OCI-M2 (cell line): ENCODE data around the gene ZDHHC14.

Experiments used
- DNase-seq: peaks from one replicate; lab custom pipeline; 2025; ENCODE audit not compliant: unreplicated experiment; lab: John Stamatoyannopoulos, UW

Gene ZDHHC14

DNA sequence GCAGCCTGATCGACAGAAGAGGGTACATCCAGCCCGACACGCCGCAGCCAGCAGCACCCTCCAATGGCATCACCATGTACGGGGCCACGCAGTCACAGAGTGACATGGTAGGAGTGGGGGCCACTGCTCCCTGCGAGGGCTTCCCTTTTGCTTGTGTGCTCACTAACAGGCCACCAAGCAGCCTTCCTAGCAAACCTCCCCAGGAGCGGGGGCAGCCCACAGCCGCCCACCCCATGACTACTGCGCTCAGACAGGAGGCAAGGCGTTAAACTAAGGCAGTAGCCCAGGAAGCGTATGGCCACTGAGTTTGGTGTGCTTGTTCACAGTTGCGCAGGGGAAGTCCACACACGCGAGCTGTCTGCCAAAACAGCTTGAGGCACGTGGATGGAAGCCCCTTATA lies 272.5 kb downstream of the ZDHHC14 start:
- DNase-seq: no peak

DNA sequence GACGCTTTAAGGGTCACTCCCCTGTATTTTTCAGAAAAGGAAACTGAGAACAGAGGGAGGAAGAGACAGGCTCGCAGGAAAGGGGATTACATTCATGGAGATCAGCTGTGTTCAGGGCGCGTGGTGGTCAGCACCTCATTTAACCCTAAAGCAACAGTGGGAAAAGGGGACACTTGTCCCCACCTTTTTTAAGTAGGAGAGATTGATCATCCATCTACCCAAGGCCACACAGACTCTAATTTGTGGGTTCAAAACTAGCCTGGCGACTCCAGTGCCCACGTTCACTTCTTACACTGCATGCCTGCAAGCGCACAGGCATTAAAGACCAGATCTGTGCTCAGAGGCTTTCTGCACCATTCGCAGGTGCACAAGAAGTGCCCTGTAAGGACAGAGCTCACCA lies 274.1 kb downstream of the ZDHHC14 start:
- no peak for DNase-seq

GRCh38 chr6:157656437-157656997 lies 275.5 kb downstream of the ZDHHC14 start:
- no peak for DNase-seq

DNA sequence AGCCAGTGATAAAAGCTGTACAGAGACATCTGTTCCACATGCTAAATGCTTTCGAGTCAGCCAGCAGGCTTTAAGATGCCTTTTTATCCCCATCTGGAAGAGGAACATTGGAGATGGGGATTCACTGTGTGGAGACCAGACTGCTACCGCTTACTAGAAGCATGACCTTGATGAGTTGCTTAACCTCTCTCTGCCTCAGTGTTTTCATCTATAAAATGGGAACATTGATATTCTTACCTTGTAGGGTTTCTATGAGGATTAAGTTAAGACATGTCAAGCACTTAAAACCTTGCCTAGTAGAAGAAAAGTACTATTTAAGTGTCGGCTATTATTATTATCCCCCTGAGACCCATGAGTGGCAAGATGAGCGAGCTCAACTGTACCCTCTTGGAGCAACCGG lies 276.8 kb downstream of the ZDHHC14 start:
- no peak for DNase-seq

DNA sequence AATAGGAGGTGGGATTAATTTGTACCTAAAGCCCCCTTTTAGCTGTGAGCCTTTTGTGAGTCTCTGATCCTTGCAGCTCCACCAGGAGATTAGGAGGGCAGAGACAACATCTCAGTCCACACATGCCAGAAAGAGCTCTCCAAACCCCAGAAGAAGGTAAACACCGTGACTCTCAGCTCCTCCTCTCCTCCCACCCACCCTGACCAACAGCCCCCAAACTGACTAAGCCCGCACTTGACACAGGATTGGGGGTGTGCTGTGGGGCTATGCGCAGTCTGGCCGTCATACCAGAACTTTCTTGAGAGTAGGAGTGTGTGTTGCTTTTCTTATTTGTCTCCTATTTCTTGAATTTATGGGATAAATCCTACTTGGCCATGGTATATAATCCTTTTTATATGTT lies 277.3 kb downstream of the ZDHHC14 start:
- no peak for DNase-seq

GRCh38 chr6:157659536-157660271 lies 278.7 kb downstream of the ZDHHC14 start:
- no peak for DNase-seq

GRCh38 chr6:157660414-157660813 lies 279.4 kb downstream of the ZDHHC14 start:
- no peak for DNase-seq

DNA sequence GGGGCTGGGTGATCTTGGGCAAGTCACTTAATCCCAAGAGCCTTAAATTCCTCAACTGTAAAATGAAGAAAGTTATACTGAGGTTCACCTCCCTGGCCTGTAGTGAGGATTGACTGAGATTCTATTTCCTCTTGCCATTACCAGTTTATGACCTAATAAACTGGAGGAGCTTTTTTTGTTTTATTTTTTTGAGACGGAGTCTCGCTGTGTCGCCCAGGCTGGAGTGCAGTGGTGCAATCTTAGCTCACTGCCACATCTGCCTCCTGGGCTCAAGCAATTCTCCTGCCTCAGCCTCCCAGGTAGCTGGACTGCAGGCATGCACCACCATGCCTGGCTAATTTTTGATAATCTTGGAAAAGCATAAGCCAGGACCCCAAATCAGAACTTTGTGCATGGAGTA lies 280.7 kb downstream of the ZDHHC14 start:
- DNase-seq: no peak

DNA sequence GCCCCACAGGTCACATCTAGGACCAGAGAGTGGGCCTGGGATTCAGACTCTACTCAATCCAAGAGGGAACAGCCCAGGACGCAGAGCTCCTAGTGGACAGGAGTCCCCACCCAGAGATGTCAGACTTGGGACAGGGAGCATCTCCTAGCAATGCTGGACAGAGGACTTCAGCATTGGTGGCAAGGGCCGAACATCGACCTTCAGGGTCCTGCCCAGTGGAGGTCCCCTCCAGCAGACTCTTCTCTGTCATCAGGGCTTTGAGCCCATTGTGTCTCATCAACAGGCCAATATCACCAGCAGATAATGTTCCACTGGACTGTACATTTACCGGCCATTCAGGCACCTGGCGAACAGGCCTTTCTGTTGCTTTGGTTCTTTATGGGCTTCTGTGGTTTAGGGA lies 282.3 kb downstream of the ZDHHC14 start:
- DNase-seq: no peak

DNA sequence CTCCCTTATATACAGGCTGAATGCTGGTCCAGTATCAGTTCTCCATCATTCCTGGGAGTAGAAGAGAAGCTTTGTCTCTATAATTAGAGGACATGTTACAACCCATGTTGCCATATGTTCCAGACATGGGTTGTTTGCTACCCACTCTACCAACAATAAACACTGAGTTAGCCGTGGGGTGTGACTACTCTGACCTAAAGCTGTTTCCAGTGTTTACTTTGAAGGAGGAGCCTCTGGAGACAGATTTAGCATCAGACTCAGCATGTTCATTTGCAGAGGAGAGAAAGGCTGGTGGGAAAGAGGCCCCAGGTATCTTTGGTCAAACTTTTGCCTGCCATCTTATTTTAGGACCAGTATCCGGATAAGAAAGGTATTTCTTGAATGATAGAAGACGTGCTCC lies 284.2 kb downstream of the ZDHHC14 start:
- no peak for DNase-seq

DNA sequence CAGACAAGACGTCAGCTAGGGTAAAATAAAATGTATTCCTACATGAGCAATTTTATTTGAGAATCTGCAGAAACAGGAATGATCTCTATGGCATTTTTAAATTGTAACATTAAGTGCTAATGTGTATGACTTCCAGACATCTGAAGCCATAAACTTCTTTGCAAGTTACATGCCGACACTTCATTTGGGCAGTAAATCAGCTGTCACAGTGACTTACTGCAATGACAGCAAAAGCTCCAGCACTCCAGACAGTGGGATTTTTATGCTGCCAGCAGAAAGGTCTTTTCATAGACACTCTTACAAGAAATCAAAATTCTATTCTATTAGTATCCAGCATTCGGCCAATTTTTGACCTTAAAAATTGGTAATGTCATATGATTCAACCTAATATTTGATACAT lies 285.7 kb downstream of the ZDHHC14 start:
- DNase-seq: no peak

DNA sequence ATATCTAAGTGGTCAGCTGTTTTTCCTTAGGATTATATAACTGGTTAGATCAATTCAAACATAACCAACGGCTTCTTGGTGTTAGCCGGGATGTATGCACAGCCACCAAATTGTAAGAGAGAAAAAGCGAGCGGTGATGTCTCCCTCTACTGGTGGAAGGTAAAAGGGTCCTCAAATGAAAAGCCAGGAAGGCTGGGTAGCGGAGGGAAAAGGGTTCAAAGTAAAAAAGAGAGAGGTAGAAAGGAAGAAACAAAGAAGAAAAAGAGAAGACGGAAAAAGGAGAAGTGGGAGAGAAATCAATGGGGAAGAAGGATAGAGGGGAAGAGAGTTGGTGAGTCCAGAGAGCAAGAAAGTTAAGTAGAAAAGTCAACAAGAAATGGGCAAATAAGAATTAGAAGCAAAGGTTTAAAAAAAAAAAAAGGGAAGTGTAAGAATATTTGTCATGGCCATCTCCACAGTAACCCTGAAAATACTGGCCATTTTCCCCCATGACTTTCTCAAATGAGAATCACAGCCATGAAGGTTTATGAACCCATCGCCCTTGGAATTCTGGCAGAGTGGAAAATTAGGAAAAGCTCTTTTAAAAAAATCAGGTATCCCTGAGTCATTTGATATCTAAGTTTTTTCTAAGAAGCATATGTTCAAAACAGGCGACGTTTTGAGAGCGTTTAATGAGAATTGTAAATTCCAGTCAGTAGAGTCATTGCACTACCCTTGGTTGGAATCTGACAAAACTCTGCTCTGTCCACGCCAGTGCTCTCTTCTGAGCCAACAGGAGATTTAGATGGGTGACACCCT lies 286.4 kb downstream of the ZDHHC14 start:
- peak; percentile 18 for DNase-seq

DNA sequence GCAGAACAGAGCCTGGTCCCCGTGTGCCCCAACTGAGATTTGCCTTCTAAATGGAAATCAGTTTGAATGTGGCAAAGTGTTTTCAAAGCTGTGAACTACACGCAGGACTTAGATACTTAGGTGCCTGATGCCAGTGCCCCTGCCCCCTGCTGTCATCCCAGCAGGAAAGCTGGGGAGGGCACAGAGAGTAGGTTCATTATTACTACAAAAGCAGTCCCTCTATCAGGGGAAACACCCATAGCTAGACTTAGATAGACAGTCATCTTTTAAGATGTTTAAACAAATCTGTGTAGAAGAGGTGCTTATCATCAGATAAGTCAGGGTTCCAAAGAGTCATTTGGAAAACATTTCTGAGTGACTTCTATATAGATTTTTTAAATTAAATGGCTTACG lies 287.0 kb downstream of the ZDHHC14 start:
- DNase-seq: no peak

DNA sequence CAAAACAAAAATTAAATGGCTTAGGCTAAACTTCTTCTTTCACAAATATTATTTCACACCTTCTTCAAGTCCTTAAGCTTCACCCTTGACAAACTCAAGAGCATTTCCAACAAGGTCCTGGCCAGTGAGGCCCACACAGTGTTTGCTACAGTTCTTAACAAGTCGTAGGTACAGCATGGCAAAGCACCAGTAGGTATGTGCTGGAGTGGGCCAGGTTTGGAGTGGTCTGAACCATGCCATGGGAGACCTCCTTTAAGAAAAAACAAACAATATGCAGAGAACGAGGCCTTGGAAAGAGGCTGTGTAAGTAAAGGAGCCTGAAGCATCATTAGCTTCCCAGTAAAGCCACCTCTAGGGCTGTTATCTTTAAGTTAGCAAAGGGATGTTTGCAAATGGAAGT lies 287.7 kb downstream of the ZDHHC14 start:
- DNase-seq: no peak

DNA sequence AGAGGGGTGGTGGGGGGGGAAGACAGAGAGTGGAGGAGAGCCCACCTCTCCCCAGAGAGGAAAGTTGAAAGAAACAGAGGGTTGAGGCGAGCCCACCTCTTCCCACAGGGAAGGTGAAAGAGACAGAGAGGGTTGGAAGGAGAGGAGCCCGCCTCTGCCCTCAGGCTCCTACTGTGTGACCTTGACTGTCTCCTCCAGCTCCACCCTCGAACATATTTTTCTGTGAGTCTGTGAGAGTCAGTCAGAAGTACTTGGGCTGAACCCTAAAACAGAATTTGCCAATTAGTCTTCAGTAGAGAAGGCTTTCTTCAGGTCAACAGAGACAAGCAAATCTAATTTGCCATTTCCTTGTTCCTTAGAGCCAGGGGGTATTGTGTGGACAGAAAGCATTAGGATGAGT lies 288.3 kb downstream of the ZDHHC14 start:
- no peak for DNase-seq

- no peak for DNase-seq
Measured at GRCh38 chr6:157669747-157670216, 288.8 kb downstream of the ZDHHC14 start.

GRCh38 chr6:157670466-157671186 lies 289.6 kb downstream of the ZDHHC14 start:
- no peak for DNase-seq

DNA sequence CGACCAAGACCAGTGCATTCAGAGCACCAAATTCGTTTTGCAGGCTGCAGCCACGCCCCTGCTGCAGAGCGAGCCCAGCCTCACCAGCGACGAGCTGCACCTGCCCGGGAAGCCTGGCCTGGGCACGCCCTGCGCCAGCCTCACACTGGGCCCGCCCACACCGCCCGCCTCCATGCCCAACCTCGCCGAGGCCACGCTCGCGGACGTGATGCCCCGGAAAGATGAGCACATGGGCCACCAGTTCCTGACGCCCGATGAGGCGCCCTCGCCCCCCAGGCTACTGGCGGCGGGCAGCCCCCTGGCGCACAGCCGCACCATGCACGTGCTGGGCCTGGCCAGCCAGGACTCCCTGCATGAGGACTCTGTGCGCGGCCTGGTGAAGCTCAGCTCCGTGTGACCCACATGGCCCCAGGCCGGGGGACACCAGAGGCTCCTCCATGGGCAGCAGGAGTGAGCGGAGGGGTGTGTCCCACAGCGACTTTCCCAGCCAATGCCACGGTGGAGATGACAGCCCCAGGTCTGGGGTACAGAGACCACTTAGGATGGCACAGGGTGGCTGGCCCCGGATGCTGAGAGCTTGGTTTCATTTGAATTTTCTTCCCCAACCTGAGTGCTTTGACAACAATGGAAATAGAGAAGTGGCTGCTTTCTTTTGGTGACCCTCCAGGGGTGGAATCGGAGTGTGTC lies 291.9 kb downstream of the ZDHHC14 start:
- no peak for DNase-seq

DNA sequence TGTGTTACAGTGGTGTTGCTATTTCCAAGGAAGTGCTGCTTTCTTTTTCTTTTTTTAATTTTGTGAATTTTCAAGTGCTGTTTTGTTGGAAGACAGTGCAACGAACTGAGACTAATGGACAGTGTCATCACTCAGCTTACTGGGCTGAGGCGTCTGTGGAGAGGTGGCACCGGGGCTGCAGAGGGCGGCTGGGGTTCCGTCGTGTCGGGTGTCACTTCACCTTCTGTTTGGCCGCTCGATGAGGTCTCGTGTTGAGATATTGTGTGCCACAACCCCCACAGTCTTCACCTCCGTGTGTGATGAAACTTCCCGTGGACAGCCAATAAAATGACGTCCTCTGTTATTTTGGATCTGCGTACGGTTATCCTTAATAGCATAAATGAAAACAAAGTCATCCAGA lies 292.6 kb downstream of the ZDHHC14 start:
- DNase-seq: no peak

GRCh38 chr6:157674061-157674460 lies 293.1 kb downstream of the ZDHHC14 start:
- DNase-seq: no peak

GRCh38 chr6:157675831-157676230 lies 294.8 kb downstream of the ZDHHC14 start:
- no peak for DNase-seq
